ENCODE data around the gene RAB40C.

RAB40C gene

GRCh38 chr16:589658-590187, at the start of gene RAB40C:
Gene RAB40C (plus strand): TSS chr16:590066. CDS start chr16:590292, 226 bp downstream.
- DNase-seq: peak; percentile 99

GRCh38 chr16:540645-541340, 49.1 kb upstream of the RAB40C start:
- DNase-seq: no peak

- DNase-seq: no peak
These were observed 46.3 kb upstream of the RAB40C start for GRCh38 chr16:543301-544164.

GRCh38 chr16:544517-544916, 45.3 kb upstream of the RAB40C start:
- DNase-seq: no peak

- peak; percentile 56 for DNase-seq
These were observed 42.7 kb upstream of the RAB40C start for GRCh38 chr16:546909-547770.

DNA sequence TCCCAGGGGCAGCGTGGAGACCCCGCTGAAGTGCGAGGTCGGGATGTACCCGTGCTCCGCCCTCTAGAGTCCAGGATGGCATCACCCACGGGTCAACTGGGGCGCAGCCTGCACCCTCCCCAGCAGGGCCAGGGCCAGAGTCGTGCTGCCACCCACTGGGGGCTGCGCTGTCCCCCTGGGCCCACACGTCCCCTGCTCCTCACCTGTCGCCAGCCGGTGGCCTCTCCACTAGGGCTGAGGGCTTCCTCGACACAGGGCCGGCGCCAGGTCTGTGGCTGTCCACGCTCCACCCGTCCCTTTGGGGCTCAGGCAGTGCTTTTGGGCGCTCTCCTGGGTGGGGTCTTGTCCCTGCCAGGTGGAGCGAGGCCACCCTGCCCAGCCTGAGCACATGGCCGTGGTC, 41.3 kb upstream of the RAB40C start:
- DNase-seq: no peak

GRCh38 chr16:549544-550263, 40.2 kb upstream of the RAB40C start:
- no peak for DNase-seq

- no peak for DNase-seq
These were observed 38.7 kb upstream of the RAB40C start for GRCh38 chr16:551210-551609.

- no peak for DNase-seq
These were observed 37.7 kb upstream of the RAB40C start for GRCh38 chr16:552171-552570.

GRCh38 chr16:553601-554296, 36.1 kb upstream of the RAB40C start:
- DNase-seq: no peak

DNA sequence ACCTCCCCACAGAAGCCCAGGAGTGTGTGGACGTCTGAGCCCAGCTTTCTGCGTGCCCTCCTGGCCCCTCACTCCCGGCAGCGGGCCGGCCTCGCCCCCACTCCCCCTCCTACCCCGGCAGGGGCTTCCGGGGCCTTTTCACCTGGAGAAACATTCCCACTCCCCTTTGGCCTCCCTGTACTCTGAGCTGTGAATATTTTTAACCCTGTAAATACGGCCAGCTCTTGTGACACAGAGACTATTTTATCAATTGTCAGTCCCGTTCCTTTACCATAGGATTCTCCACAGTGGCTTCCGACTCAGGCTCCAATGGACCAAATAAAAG, 35.6 kb upstream of the RAB40C start:
- no peak for DNase-seq

- DNase-seq: no peak
These were observed 35.1 kb upstream of the RAB40C start for GRCh38 chr16:554640-555365.

DNA sequence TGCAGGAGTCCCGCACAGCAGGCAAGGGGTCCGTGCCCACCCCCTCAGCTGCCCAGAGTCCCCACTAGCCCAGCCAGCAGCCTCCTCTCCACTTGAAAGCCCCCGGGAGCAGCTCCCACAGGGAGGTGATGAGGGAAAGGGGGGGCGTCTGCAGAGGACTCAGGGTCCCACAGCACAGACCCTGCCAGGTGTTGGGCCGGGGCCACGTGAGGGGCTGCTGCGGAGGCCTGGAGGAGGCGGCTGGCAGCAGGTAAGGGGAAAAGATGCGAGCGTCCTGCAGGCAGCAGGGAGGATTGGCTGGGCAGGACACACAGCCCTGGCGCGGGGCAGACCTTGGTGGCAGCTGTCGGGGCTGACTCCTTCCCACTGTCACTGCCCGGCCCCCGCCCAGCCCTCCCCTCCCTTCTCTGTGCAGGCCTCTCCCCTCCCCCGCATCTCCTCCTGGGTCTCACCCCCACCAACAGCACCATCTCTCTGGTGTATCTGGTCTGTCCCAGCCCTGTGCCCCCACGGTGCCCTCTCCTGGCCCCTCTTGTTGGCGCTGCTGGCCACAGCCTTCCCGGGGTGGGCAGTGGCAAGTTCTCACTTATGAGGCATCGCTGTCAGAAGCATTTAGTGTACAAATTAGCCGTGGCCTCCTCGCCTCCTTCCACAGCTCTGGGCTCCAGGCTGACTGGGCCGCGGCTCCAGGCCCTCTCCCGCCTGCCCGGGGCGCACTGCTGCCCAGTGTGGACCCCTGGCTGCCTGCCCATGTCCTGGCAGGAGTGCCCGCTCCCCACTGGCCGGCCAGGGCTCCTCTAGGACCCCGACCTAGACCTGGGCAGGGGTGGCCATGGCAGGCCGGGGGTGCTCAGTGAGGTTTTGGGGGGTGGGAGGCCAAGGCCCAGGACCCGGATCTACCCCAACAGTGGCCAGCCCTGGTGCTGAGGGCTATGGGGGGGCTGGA, 34.1 kb upstream of the RAB40C start:
- DNase-seq: no peak

DNA sequence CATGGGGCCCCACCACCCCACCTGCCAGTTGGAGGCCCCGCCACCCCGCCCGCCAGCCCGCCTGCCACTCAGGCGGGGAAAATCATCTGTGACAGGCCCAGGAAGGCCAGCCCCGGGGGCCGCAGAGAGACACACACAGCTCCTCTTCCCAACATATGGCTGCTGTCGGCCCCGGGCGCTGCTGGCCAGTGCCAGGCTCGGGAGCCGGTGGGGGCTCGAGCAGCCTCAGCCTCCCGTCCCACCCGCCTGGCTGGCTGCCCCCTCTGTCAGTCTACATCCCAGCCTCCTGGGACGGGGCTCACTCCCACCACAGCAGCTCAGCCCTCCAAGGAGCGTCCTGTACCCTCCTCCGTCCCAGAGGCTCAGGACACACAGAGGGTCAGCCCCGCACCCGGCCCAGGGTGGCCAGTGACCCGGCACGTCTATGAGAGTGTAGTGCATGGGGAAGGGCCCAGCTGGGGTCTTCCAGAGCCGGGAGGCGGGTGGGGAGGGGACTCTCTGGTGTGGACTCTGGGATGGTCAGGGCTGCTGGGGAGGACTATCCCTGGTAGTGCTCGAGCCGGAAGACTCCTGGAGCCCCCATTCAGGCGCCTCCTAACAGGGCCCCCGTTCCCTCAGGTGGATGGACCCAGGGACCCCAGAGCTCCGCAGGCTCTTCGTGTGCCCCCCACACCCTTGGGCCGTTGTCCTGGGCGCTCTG, 33.2 kb upstream of the RAB40C start:
- no peak for DNase-seq

DNA sequence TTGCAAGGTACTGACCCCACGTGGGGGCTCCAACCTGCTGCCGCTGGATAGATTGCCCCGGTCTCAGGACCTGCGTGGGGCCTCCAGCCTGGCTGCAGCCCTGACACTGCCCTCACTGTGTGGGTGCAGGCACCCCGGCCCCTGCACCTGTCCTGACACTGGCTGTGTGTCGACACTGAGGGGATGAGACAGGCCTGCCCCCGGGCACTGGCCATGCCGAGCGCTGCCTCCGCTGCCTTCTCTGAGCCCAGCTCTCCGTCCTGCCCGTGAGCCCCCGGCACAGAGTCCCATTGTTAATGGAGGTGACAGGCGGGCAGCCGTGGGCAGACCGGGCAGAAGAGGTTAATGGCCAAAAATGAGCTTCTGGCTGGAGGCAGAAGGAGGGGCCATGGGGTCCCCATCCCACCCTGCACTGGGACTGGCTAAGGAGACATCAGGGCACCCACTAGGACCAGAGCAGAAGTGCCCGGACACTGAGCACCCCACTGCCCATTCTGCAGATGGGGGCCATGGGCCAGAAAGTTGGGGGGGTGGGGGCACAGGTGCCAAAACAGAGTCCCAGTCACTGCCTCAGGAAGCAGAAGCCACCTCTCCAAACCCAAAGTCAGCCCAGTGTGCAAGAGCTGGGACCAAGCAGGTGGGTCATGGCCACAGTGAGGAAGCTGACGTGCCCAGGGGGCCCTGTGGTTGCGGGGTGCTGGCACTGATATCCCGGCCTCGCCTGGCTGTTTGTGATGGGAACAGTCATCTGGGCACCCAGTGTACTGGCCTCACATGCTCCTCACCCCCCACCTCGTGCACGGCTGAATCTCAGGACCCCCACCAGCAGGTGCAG, 32.2 kb upstream of the RAB40C start:
- DNase-seq: no peak

GRCh38 chr16:558298-559020, 31.4 kb upstream of the RAB40C start:
- DNase-seq: no peak

DNA sequence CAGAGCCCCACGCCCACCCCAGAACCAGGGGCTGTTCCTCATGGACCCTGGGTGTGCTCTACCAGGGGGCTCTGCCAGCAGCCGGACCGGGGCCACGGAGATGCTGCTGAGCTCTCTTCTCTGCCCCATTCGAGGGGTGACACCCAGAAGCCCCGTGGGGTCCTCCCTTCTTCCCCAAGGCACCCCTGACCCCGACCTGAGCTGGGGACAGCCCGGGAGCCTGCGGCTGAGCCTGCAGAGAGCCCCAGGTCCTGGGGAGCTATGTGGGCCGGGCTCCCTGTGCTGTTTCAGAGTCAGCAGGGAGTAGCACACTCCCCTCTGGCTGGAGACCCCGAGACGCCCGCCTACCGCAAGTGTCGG, 30.9 kb upstream of the RAB40C start:
- DNase-seq: no peak
